SJCRH30 (cell line): ENCODE data around the gene RNF19B. TPM values are rescaled to one million over a fixed set of nuclear protein-coding genes. Genes with fewer than 3 reads are reported as not detected.

Experiments used
- DNase-seq, 2 experiments: peaks; one replicate each; pipeline ENCODE4 v3.0.0-alpha.2; 2015 to 2020
- H3K27ac ChIP-seq: fragments of 250-450 bp; sonication (Bioruptor Pico); 2 replicates; pipeline ENCODE4 v1.5.1; 2020; ENCODE audit warnings: mild to moderate bottlenecking, moderate library complexity
- H3K27me3 ChIP-seq: fragments of 250-450 bp; sonication (Bioruptor Pico); 2 replicates; pipeline ENCODE4 v1.5.1; 2020; ENCODE audit warnings: mild to moderate bottlenecking, moderate library complexity
- H3K36me3 ChIP-seq: fragments of 250-450 bp; sonication (Bioruptor Pico); 2 replicates; pipeline ENCODE4 v1.5.1; 2020; ENCODE audit warnings: mild to moderate bottlenecking, moderate library complexity
- H3K4me1 ChIP-seq: fragments of 250-450 bp; sonication (Bioruptor Pico); 2 replicates; pipeline ENCODE4 v1.5.1; 2020; ENCODE audit warnings: mild to moderate bottlenecking, moderate library complexity
- H3K4me3 ChIP-seq: fragments of 250-450 bp; sonication (Bioruptor Pico); 2 replicates; pipeline ENCODE4 v1.5.1; 2020; ENCODE audit warnings: mild to moderate bottlenecking, moderate library complexity
- H3K9me3 ChIP-seq: fragments of 250-450 bp; sonication (Bioruptor Pico); replicated peaks from 2 replicates; pipeline ENCODE4 v1.5.1; 2020; ENCODE audit warnings: mild to moderate bottlenecking, moderate library complexity
- total RNA-seq: library from RNA; depleted of rRNA; stranded (reverse); fragments of >200 nt; shearing (Covaris generic); gene quantifications from 2 replicates; pipeline ENCODE4 v1.2.3, GENCODE V29; 2014

The RNF19B gene
- total RNA-seq, 1 experiment from 2014 or later = 10.5 TPM

- H3K4me1 ChIP-seq = peaks cover 9% of the 10 kb centered on the region; the same call in 1 of the 2 replicates
- no peak for DNase-seq
- no peaks in the 10 kb centered on the region for H3K9me3 ChIP-seq
- no peak overlapping the region for H3K27ac ChIP-seq
- H3K36me3 ChIP-seq = peaks cover 15% of the 10 kb centered on the region; the same call in 1 of the 2 replicates
- no peaks in the 10 kb centered on the region for H3K27me3 ChIP-seq
- H3K4me3 ChIP-seq = no peak overlapping the region
Measured at GRCh38 chr1:32944180-32944579, 20.4 kb downstream of the RNF19B start.

GRCh38 chr1:32939655-32940371 is 24.8 kb downstream of the RNF19B start:
- H3K27ac ChIP-seq = no peak overlapping the region
- no peaks in the 10 kb centered on the region for H3K9me3 ChIP-seq
- peak in 1 of 2 experiments; percentile 38 for DNase-seq
- H3K4me1 ChIP-seq = peaks cover 9% of the 10 kb centered on the region; the same call in 1 of the 2 replicates
- H3K4me3 ChIP-seq = no peak overlapping the region
- peaks cover 18% of the 10 kb centered on the region; the same call in 1 of the 2 replicates for H3K36me3 ChIP-seq
- no peaks in the 10 kb centered on the region for H3K27me3 ChIP-seq

DNA sequence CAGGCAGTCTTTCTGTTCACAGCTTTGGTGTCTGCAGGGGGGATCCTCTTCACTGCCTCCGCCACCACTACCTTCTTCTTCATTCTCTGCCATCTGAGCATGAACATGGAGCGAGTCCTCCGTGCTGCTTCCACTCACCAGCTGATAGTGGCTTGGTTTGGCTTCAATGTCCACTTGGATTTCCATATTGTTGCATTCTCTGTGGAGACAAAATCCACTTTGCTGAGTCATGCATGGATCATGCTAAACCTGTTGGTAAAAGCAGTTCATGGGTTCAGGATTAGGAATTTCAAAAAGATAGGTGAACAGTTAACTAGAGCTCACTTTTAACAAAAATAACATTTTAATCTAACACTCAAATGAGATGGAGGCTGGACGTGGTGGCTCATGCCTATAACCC is 27.5 kb downstream of the RNF19B start:
- Histone ChIP-seq H3K4me1 (peaks cover 17% of the 10 kb centered on the region), H3K27ac (no peak overlapping the region), H3K4me3 (no peak overlapping the region), H3K36me3 (peaks cover 13% of the 10 kb centered on the region; the same call in 1 of the 2 replicates), H3K9me3 (no peaks in the 10 kb centered on the region; the same call in 1 of the 2 replicates), H3K27me3 (no peaks in the 10 kb centered on the region)
- DNase-seq = no peak

GRCh38 chr1:32934535-32934934 is 30.1 kb downstream of the RNF19B start:
- peaks cover 11% of the 10 kb centered on the region for H3K4me1 ChIP-seq
- no peaks in the 10 kb centered on the region; the same call in 1 of the 2 replicates for H3K9me3 ChIP-seq
- no peak overlapping the region for H3K27ac ChIP-seq
- H3K4me3 ChIP-seq = no peak overlapping the region
- DNase-seq = no peak
- H3K27me3 ChIP-seq = no peaks in the 10 kb centered on the region
- H3K36me3 ChIP-seq = peaks cover 10% of the 10 kb centered on the region; the same call in 1 of the 2 replicates

DNA sequence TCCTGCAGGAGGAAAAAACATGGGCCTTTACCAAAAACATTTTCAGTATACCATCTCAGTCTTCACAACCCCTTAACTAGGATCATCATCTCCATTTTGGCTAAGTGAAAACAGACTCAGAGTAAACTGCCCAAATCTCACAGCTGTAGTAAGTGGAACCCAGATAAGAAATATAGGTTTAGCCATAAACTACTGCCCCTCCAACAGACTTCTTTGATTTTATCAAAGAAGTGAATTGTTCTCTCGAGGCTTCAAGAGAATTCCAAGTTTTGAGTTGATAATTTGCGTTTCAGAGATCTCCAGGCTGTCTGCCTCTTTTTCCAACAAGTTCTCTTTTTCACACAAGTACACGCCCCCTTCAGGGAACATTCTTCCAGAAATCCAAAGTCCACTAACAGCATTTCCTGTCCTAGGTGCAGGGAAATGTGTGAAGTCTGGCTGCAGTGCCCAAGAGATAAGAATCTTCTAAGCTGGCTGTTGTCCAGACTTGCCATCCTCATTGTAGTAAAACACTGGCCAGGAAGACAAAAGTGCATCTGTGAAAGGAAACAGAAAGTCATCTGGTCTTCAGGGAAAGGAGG is 30.8 kb downstream of the RNF19B start:
- no peaks in the 10 kb centered on the region for H3K27me3 ChIP-seq
- H3K36me3 ChIP-seq = peaks cover 10% of the 10 kb centered on the region; the same call in 1 of the 2 replicates
- H3K4me3 ChIP-seq = no peak overlapping the region
- H3K4me1 ChIP-seq = peaks cover 12% of the 10 kb centered on the region
- H3K27ac ChIP-seq = no peak overlapping the region
- DNase-seq = peak; percentile 56 to 71
- H3K9me3 ChIP-seq = no peaks in the 10 kb centered on the region; the same call in 1 of the 2 replicates

- Histone ChIP-seq H3K27me3 (no peaks in the 10 kb centered on the region), H3K9me3 (no peaks in the 10 kb centered on the region; the same call in 1 of the 2 replicates), H3K4me3 (no peak overlapping the region), H3K4me1 (peaks cover 12% of the 10 kb centered on the region), H3K27ac (no peak overlapping the region), H3K36me3 (peaks cover 6% of the 10 kb centered on the region; the same call in 1 of the 2 replicates)
- DNase-seq = no peak
Measured at GRCh38 chr1:32931760-32932159, 32.8 kb downstream of the RNF19B start.

DNA sequence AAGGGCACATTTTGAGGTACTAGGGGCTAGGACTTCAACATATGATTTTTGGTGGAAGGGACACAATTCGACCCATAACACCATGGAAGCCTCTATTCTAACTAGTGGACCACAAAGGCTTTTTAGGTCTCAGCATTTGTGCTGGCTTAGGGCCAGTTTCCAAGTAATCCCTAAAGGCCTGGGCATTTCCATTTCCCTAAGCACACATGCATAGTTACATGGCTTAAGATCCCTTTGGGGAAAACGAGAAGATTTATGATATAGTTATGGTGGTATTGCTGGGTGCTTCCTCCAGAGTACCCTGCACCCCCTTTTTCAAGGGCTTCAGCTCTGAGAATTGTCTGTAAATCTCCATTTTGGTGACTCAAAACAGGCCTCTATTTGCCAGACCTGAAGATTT is 35.2 kb downstream of the RNF19B start:
- Histone ChIP-seq H3K27me3 (no peaks in the 10 kb centered on the region), H3K4me3 (no peak overlapping the region), H3K4me1 (peaks cover 17% of the 10 kb centered on the region), H3K36me3 (no peaks in the 10 kb centered on the region), H3K27ac (no peak overlapping the region), H3K9me3 (no peaks in the 10 kb centered on the region; the same call in 1 of the 2 replicates)
- peak; percentile 16 to 50 for DNase-seq

DNA sequence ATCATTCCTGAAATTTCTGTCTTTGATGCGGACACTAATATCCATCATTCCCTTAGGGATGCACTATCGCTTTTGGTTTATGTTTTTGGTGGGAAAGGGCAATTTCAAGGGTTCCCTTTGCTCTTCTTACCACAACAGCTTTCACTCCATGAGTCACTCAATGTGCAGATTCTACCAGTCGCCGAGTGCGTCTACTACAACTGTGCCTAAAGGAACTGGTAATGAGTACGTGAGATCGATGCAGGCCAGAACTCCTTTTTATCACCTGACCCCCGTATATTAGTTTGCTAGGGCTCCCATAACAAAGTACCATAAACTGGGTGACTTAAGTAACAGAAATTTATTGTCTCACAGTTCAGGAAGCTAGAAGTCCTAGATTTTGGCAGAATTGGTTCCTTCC is 35.9 kb downstream of the RNF19B start:
- Histone ChIP-seq H3K4me3 (no peak overlapping the region), H3K27me3 (no peaks in the 10 kb centered on the region), H3K4me1 (peaks cover 12% of the 10 kb centered on the region), H3K9me3 (no peaks in the 10 kb centered on the region; the same call in 1 of the 2 replicates), H3K27ac (no peak overlapping the region), H3K36me3 (no peaks in the 10 kb centered on the region)
- DNase-seq = no peak

- DNase-seq = no peak
- no peak overlapping the region for H3K27ac ChIP-seq
- no peak overlapping the region for H3K4me3 ChIP-seq
- H3K9me3 ChIP-seq = no peaks in the 10 kb centered on the region; the same call in 1 of the 2 replicates
- H3K27me3 ChIP-seq = no peaks in the 10 kb centered on the region
- H3K36me3 ChIP-seq = no peaks in the 10 kb centered on the region
- peaks cover 9% of the 10 kb centered on the region for H3K4me1 ChIP-seq
Measured at GRCh38 chr1:32928285-32928684, 36.3 kb downstream of the RNF19B start.

GRCh38 chr1:32927441-32927840 is 37.2 kb downstream of the RNF19B start:
- no peak for DNase-seq
- Histone ChIP-seq H3K27ac (no peak overlapping the region), H3K4me3 (no peak overlapping the region), H3K27me3 (no peaks in the 10 kb centered on the region), H3K36me3 (no peaks in the 10 kb centered on the region), H3K9me3 (no peaks in the 10 kb centered on the region), H3K4me1 (peaks cover 9% of the 10 kb centered on the region)

- no peaks in the 10 kb centered on the region for H3K9me3 ChIP-seq
- no peak overlapping the region for H3K4me3 ChIP-seq
- DNase-seq = no peak
- H3K36me3 ChIP-seq = no peaks in the 10 kb centered on the region
- no peaks in the 10 kb centered on the region for H3K27me3 ChIP-seq
- no peak overlapping the region for H3K27ac ChIP-seq
- H3K4me1 ChIP-seq = peaks cover 9% of the 10 kb centered on the region
Measured at GRCh38 chr1:32926562-32926961, 38.0 kb downstream of the RNF19B start.

GRCh38 chr1:32925403-32926162 is 39.0 kb downstream of the RNF19B start:
- Histone ChIP-seq H3K9me3 (no peaks in the 10 kb centered on the region), H3K27ac (peak overlapping the region; percentile 16; the same call in 1 of the 2 replicates), H3K4me3 (peak overlapping the region; percentile 57), H3K4me1 (peaks cover 18% of the 10 kb centered on the region), H3K27me3 (no peaks in the 10 kb centered on the region), H3K36me3 (no peaks in the 10 kb centered on the region)
- peak; percentile 72 to 82 for DNase-seq

DNA sequence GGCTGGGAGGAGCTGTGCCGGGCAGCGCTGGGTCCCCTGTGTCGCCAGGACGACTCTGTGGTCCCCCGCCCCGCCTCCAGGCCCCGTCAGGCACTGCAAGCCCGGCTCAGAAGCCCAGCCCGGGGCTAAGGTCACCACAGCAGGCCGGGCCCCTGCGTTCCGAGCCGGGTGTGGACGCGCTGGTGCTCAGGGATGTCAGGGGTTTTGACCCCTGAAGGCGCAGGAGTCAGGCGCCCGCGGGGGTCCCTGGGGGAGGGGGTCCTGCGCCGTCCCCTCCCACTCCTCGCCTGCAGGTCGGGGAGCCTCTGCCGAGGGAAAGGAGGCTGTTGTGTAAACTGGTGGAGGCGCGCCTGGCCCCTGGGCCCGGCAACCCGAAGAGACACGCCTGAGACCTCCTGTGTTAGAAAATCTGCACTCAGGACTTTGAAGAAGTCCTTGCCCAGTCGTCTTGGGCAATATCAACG is 39.7 kb downstream of the RNF19B start:
- no peaks in the 10 kb centered on the region for H3K9me3 ChIP-seq
- H3K4me3 ChIP-seq = peak overlapping the region; percentile 57
- peak; percentile 60 for DNase-seq
- H3K36me3 ChIP-seq = no peaks in the 10 kb centered on the region
- peak overlapping the region; percentile 15; the same call in 1 of the 2 replicates for H3K27ac ChIP-seq
- peaks cover 25% of the 10 kb centered on the region for H3K4me1 ChIP-seq
- H3K27me3 ChIP-seq = no peaks in the 10 kb centered on the region

- peak overlapping the region; percentile 93 for H3K27ac ChIP-seq
- no peak overlapping the region for H3K4me3 ChIP-seq
- no peaks in the 10 kb centered on the region for H3K27me3 ChIP-seq
- no peaks in the 10 kb centered on the region for H3K9me3 ChIP-seq
- H3K4me1 ChIP-seq = peaks cover 30% of the 10 kb centered on the region
- H3K36me3 ChIP-seq = no peaks in the 10 kb centered on the region
- peak; percentile 45 to 68 for DNase-seq
Measured at GRCh38 chr1:32920833-32921232, 43.8 kb downstream of the RNF19B start.
